K562 (cell line): ENCODE data around the gene MVD. TPM values are rescaled to one million over a fixed set of nuclear protein-coding genes. Genes with fewer than 3 reads are reported as not detected.

Experiments
- ETV6 ChIP-seq, 3 experiments: fragments of 150-350 bp in 1 of 3; sonication (generic) in 1 of 3; formaldehyde crosslinking in 1 of 3; IDR thresholded peaks; 2 replicates each; pipeline versions ENCODE4 v1.6.1 to v1.8.0; 2014 to 2022; ENCODE audit warnings: borderline replicate concordance in 2 of 3, low read depth in 2 of 3, antibody characterized with exemption in 1 of 3, low read length in 1 of 3, mild to moderate bottlenecking in 1 of 3, missing genetic modification reagents in 1 of 3
- GTF2E2 ChIP-seq: fragments of 200-800 bp; sonication (Bioruptor generic); IDR thresholded peaks from 2 replicates; pipeline ENCODE4 v1.6.1; 2016; ENCODE audit warnings: missing genetic modification characterization, missing compliant biosample characterization
- KDM5B ChIP-seq: fragments of 200-600 bp; sonication (generic); IDR thresholded peaks from 2 replicates; pipeline ENCODE4 v1.6.1; 2012; ENCODE audit warnings: low read depth, mild to moderate bottlenecking, moderate library complexity, low read length, control low read depth, inconsistent platforms; ENCODE audit not compliant: insufficient replicate concordance
- NRF1 ChIP-seq, 2 experiments: fragments of 450-650 bp; IDR thresholded peaks in 1 of 2; conservative IDR thresholded peaks in 1 of 2; 2 replicates each; pipeline ENCODE4 v1.6.1; 2014; ENCODE audit warnings: mild to moderate bottlenecking in 2 of 2
- ZNF589 ChIP-seq: fragments of 200-800 bp; sonication (Bioruptor generic); IDR thresholded peaks from 2 replicates; pipeline ENCODE4 v1.6.1; 2016; ENCODE audit warnings: low read depth, missing genetic modification characterization, missing compliant biosample characterization
- ZSCAN32 ChIP-seq: fragments of 450-650 bp; formaldehyde crosslinking; IDR thresholded peaks from 2 replicates; pipeline ENCODE4 v1.4.0; 2020; ENCODE audit warnings: mild to moderate bottlenecking, moderate library complexity
- polyA plus RNA-seq, 8 experiments: library from polyadenylated mRNA; depleted of rRNA in 4 of 8; stranded (reverse) in 5 of 8; unstranded in 3 of 8; fragments of >200 nt; fragmentation: Nextera tagmentation in 2 of 8; fragmentation: Illumina TruSeq in 1 of 8; extraction: Ambion mirVana in 2 of 8; extraction: Trizol in 1 of 8; gene quantifications; 2 replicates each; pipeline versions ENCODE4 v1.2.1 to v1.2.3, GENCODE V29; 2011 to 2014; ENCODE audit warnings: inconsistent platforms in 1 of 8, missing spikeins in 1 of 8
- total RNA-seq, 7 experiments: library from RNA; depleted of rRNA in 6 of 7; stranded (reverse); fragments of >200 nt in 6 of 7; fragmentation: Illumina TruSeq in 2 of 7; extraction: Trizol in 2 of 7; gene quantifications; 2 replicates each; pipeline versions ENCODE4 v1.2.1 to v1.2.3, GENCODE V29; 2011 to 2021; ENCODE audit warnings: low replicate concordance in 1 of 7
- TF ChIP-seq, protein P1 (sequence below), 2 experiments: fragments of 450-650 bp in 1 of 2; sonication (generic) in 1 of 2; formaldehyde crosslinking in 1 of 2; IDR thresholded peaks; 2 replicates each; pipeline versions ENCODE4 v1.7.1 to v1.9.0; 2016 to 2022; ENCODE audit warnings: inconsistent platforms in 1 of 2, mild to moderate bottlenecking in 1 of 2, missing genetic modification reagents in 1 of 2
- TF ChIP-seq, protein P2 (sequence below), 2 experiments: fragments of 150-350 bp in 1 of 2; IDR thresholded peaks; 2 replicates each; pipeline ENCODE4 v1.6.1; 2012 to 2016; ENCODE audit warnings: low read depth in 2 of 2, low read length in 2 of 2, mild to moderate bottlenecking in 1 of 2, moderate library complexity in 1 of 2
- TF ChIP-seq, protein P3 (sequence below), 2 experiments: fragments of 450-650 bp; IDR thresholded peaks; 2 replicates each; pipeline ENCODE4 v1.6.1; 2016

Gene MVD
- total and polyA plus RNA-seq, 9 of the 15 experiments (the other 6 are each of a cell fraction or from before 2014, with no cell fraction given) = 12.2 to 141 (median 45.3) TPM

- TF ChIP-seq, protein P1, sequence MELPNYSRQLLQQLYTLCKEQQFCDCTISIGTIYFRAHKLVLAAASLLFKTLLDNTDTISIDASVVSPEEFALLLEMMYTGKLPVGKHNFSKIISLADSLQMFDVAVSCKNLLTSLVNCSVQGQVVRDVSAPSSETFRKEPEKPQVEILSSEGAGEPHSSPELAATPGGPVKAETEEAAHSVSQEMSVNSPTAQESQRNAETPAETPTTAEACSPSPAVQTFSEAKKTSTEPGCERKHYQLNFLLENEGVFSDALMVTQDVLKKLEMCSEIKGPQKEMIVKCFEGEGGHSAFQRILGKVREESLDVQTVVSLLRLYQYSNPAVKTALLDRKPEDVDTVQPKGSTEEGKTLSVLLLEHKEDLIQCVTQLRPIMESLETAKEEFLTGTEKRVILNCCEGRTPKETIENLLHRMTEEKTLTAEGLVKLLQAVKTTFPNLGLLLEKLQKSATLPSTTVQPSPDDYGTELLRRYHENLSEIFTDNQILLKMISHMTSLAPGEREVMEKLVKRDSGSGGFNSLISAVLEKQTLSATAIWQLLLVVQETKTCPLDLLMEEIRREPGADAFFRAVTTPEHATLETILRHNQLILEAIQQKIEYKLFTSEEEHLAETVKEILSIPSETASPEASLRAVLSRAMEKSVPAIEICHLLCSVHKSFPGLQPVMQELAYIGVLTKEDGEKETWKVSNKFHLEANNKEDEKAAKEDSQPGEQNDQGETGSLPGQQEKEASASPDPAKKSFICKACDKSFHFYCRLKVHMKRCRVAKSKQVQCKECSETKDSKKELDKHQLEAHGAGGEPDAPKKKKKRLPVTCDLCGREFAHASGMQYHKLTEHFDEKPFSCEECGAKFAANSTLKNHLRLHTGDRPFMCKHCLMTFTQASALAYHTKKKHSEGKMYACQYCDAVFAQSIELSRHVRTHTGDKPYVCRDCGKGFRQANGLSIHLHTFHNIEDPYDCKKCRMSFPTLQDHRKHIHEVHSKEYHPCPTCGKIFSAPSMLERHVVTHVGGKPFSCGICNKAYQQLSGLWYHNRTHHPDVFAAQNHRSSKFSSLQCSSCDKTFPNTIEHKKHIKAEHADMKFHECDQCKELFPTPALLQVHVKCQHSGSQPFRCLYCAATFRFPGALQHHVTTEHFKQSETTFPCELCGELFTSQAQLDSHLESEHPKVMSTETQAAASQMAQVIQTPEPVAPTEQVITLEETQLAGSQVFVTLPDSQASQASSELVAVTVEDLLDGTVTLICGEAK (IDR thresholded peaks at IDR 0.05) = peak; percentile 57
- TF ChIP-seq, protein P1 (CRISPR knock-in tag; IDR thresholded peaks at IDR 0.05) = no peak
- TF ChIP-seq GTF2E2 (tag) = no peak
- TF ChIP-seq ZSCAN32 (CRISPR knock-in tag) = no peak
- TF ChIP-seq ETV6 (IDR thresholded peaks at IDR 0.05; ENCODE audit: borderline replicate concordance in 1 of 2, low read depth in 2 of 2, low read length in 1 of 2) = peak; percentile 25 to 43; a peak in 2 of 4 replicates
- TF ChIP-seq ETV6 (CRISPR knock-in tag; IDR thresholded peaks at IDR 0.05; ENCODE audit: borderline replicate concordance) = no peak
- TF ChIP-seq, protein P2, sequence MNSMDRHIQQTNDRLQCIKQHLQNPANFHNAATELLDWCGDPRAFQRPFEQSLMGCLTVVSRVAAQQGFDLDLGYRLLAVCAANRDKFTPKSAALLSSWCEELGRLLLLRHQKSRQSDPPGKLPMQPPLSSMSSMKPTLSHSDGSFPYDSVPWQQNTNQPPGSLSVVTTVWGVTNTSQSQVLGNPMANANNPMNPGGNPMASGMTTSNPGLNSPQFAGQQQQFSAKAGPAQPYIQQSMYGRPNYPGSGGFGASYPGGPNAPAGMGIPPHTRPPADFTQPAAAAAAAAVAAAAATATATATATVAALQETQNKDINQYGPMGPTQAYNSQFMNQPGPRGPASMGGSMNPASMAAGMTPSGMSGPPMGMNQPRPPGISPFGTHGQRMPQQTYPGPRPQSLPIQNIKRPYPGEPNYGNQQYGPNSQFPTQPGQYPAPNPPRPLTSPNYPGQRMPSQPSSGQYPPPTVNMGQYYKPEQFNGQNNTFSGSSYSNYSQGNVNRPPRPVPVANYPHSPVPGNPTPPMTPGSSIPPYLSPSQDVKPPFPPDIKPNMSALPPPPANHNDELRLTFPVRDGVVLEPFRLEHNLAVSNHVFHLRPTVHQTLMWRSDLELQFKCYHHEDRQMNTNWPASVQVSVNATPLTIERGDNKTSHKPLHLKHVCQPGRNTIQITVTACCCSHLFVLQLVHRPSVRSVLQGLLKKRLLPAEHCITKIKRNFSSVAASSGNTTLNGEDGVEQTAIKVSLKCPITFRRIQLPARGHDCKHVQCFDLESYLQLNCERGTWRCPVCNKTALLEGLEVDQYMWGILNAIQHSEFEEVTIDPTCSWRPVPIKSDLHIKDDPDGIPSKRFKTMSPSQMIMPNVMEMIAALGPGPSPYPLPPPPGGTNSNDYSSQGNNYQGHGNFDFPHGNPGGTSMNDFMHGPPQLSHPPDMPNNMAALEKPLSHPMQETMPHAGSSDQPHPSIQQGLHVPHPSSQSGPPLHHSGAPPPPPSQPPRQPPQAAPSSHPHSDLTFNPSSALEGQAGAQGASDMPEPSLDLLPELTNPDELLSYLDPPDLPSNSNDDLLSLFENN (IDR thresholded peaks at IDR 0.05; ENCODE audit: low read depth in 2 of 2, low read length in 2 of 2) = no peak
- TF ChIP-seq, protein P3, sequence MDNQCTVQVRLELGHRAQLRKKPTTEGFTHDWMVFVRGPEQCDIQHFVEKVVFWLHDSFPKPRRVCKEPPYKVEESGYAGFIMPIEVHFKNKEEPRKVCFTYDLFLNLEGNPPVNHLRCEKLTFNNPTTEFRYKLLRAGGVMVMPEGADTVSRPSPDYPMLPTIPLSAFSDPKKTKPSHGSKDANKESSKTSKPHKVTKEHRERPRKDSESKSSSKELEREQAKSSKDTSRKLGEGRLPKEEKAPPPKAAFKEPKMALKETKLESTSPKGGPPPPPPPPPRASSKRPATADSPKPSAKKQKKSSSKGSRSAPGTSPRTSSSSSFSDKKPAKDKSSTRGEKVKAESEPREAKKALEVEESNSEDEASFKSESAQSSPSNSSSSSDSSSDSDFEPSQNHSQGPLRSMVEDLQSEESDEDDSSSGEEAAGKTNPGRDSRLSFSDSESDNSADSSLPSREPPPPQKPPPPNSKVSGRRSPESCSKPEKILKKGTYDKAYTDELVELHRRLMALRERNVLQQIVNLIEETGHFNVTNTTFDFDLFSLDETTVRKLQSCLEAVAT (IDR thresholded peaks at IDR 0.05) = no peak
- TF ChIP-seq KDM5B = peak; percentile 34
- TF ChIP-seq NRF1 (conservative IDR thresholded peaks at IDR 0.05 in 1 of 2, IDR thresholded peaks at IDR 0.05 in 1 of 2) = peak in 1 of 2 experiments; percentile 49; a peak in 2 of 4 replicates
- TF ChIP-seq ZNF589 (CRISPR knock-in tag) = peak; percentile 55; the same call in 1 of the 2 replicates
Measured at GRCh38 chr16:88700636-88701482, 38.0 kb upstream of the MVD start (continued).
